Measurements from ENCODE around the gene CEP55.

- TF ChIP-seq, protein P1, sequence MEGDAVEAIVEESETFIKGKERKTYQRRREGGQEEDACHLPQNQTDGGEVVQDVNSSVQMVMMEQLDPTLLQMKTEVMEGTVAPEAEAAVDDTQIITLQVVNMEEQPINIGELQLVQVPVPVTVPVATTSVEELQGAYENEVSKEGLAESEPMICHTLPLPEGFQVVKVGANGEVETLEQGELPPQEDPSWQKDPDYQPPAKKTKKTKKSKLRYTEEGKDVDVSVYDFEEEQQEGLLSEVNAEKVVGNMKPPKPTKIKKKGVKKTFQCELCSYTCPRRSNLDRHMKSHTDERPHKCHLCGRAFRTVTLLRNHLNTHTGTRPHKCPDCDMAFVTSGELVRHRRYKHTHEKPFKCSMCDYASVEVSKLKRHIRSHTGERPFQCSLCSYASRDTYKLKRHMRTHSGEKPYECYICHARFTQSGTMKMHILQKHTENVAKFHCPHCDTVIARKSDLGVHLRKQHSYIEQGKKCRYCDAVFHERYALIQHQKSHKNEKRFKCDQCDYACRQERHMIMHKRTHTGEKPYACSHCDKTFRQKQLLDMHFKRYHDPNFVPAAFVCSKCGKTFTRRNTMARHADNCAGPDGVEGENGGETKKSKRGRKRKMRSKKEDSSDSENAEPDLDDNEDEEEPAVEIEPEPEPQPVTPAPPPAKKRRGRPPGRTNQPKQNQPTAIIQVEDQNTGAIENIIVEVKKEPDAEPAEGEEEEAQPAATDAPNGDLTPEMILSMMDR (IDR thresholded peaks at IDR 0.05) = no peak
- TF ChIP-seq POLR2A (IDR thresholded peaks at IDR 0.05) = no peak
Observed at GRCh38 chr10:93476756-93477155, 19.7 kb upstream of the CEP55 start.
